ENCODE measurements around the gene TGM2.

DNA sequence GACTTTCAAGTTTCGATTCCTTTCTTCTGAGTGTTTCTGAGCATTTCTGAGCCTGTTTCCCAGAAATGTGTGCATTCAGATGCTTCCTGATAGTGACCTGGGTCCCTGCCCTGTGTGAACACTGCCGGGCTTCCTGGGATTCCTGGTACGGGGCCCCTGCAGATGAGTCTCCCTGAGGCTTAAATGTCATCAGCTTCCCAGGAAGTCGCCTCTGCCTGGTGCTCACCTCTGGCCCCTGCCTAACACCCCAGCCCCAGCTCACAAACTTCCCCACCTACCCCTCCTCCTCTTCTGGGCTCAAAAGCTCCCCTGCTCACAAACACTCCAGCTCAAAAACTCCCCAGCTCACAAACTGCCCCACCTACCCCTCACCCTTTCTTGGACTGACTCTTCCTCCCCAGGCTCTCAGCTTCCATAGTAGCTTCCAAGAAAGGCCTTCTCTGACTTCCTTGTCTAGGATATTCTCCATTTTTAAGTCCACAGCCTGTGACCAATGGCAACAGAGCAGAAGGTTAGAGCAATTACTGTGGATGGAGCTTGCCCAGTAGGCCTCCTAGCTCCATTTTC, 42.0 kb downstream of the TGM2 start:
- no peak for TF ChIP-seq PPARA (CRISPR knock-in tag; IDR thresholded peaks at IDR 0.05; ENCODE audit: borderline replicate concordance)
- TF ChIP-seq TOX (CRISPR knock-in tag; IDR thresholded peaks at IDR 0.05; ENCODE audit: borderline replicate concordance): no peak
- no peak for TF ChIP-seq ARNTL (CRISPR knock-in tag; IDR thresholded peaks at IDR 0.05; ENCODE audit: borderline replicate concordance, low read depth)
- TF ChIP-seq TSHZ2 (CRISPR knock-in tag; IDR thresholded peaks at IDR 0.05): no peak
- no peak for TF ChIP-seq ZC3H10 (CRISPR knock-in tag; IDR thresholded peaks at IDR 0.05)
